Measurements from ENCODE around the gene SSBP4. TPM values are rescaled to one million over a fixed set of nuclear protein-coding genes. Genes with fewer than 3 reads are reported as not detected.
A peak's percentile ranks its signal among the peaks of the same experiment; 100 is the strongest.

Gene SSBP4
- total and polyA plus RNA-seq, 9 of the 15 experiments (the other 6 are each of a cell fraction or from before 2014, with no cell fraction given): 1.1 to 189 (median 39.0) TPM

- TF ChIP-seq SP2 (IDR thresholded peaks at IDR 0.05; ENCODE audit: extremely low read depth, low read depth, low read length, poor library complexity, severe bottlenecking) (no peak), THAP12 (CRISPR knock-in tag; IDR thresholded peaks at IDR 0.05) (peak; percentile 55; the same call in 1 of the 2 replicates), ZNF584 (CRISPR knock-in tag; IDR thresholded peaks at IDR 0.05; ENCODE audit: low read depth) (no peak), E2F3 (CRISPR knock-in tag; IDR thresholded peaks at IDR 0.05) (peak; percentile 51; the same call in 1 of the 2 replicates), BCLAF1 (IDR thresholded peaks at IDR 0.05; ENCODE audit: borderline replicate concordance in 1 of 2, control insufficient read depth in 1 of 2, low read depth in 2 of 2, low read length in 1 of 2) (no peak), RBFOX2 (IDR thresholded peaks at IDR 0.05; ENCODE audit: low read depth, low read length) (peak; percentile 57), POLR2G (IDR thresholded peaks at IDR 0.05; ENCODE audit: low read depth, low read length) (peak; percentile 78), POLR2A (conservative IDR thresholded peaks at IDR 0.05) (peak; percentile 75), IFI16 (CRISPR knock-in tag; IDR thresholded peaks at IDR 0.05) (no peak), CXXC5 (CRISPR knock-in tag; IDR thresholded peaks at IDR 0.05) (peak; percentile 75), U2AF2 (optimal IDR thresholded peaks at IDR 0.05; ENCODE audit: low read depth, low read length) (no peak), EGR1 (conservative IDR thresholded peaks at IDR 0.05) (peak; percentile 88), LCOR (CRISPR knock-in tag; IDR thresholded peaks at IDR 0.05) (no peak; the same call in 1 of the 2 replicates), GABPB2 (CRISPR knock-in tag; conservative IDR thresholded peaks at IDR 0.05) (no peak), ZBTB7A (IDR thresholded peaks at IDR 0.05; ENCODE audit: borderline replicate concordance, control insufficient read depth, low read depth, low read length) (peak; percentile 49; the same call in 1 of the 2 replicates)
- TF ChIP-seq, protein P1, sequence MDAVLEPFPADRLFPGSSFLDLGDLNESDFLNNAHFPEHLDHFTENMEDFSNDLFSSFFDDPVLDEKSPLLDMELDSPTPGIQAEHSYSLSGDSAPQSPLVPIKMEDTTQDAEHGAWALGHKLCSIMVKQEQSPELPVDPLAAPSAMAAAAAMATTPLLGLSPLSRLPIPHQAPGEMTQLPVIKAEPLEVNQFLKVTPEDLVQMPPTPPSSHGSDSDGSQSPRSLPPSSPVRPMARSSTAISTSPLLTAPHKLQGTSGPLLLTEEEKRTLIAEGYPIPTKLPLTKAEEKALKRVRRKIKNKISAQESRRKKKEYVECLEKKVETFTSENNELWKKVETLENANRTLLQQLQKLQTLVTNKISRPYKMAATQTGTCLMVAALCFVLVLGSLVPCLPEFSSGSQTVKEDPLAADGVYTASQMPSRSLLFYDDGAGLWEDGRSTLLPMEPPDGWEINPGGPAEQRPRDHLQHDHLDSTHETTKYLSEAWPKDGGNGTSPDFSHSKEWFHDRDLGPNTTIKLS (IDR thresholded peaks at IDR 0.05; ENCODE audit: borderline replicate concordance, low read depth): no peak
- TF ChIP-seq, protein P2, sequence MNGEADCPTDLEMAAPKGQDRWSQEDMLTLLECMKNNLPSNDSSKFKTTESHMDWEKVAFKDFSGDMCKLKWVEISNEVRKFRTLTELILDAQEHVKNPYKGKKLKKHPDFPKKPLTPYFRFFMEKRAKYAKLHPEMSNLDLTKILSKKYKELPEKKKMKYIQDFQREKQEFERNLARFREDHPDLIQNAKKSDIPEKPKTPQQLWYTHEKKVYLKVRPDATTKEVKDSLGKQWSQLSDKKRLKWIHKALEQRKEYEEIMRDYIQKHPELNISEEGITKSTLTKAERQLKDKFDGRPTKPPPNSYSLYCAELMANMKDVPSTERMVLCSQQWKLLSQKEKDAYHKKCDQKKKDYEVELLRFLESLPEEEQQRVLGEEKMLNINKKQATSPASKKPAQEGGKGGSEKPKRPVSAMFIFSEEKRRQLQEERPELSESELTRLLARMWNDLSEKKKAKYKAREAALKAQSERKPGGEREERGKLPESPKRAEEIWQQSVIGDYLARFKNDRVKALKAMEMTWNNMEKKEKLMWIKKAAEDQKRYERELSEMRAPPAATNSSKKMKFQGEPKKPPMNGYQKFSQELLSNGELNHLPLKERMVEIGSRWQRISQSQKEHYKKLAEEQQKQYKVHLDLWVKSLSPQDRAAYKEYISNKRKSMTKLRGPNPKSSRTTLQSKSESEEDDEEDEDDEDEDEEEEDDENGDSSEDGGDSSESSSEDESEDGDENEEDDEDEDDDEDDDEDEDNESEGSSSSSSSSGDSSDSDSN (IDR thresholded peaks at IDR 0.05; ENCODE audit: borderline replicate concordance in 1 of 2, low read depth in 2 of 2, low read length in 2 of 2): peak; percentile 49 to 55; a peak in 2 of 4 replicates
Measured at GRCh38 chr19:18437491-18438330, 18.5 kb downstream of the SSBP4 start, which contains the start of gene ISYNA1 (continued).

Measured in K562 (cell line).